CD4-positive, alpha-beta T cell treated with Interleukin-4 for 1 hour (primary cell): ENCODE data around the gene ATL3.
"Not testable (repeated sequence)": the region's sequence is repeated elsewhere in the genome, so short reads cannot be mapped to it uniquely, and the experiment has no call there.

ENCODE experiments used
- DNase-seq, 2 donors: peaks; one replicate each; pipeline ENCODE4 v3.0.0-alpha.2; 2020 to 2022

The ATL3 gene

GRCh38 chr11:63681321-63682065 lies 10.3 kb upstream of the ATL3 start, which contains the start of gene RTN3:
Gene RTN3, plus strand, starts transcription at chr11:63681500. Its CDS starts 137 bp downstream, at chr11:63681637.
- DNase-seq: peak; percentile 98 to 99

- no peak for DNase-seq
Observed at GRCh38 chr11:63680834-63681320, 9.7 kb upstream of the ATL3 start.

GRCh38 chr11:63673579-63673978 lies 2.4 kb upstream of the ATL3 start:
- DNase-seq: no peak

GRCh38 chr11:63672936-63673539 lies 1.9 kb upstream of the ATL3 start:
- DNase-seq: no peak

GRCh38 chr11:63672156-63672463 lies 934 bp upstream of the ATL3 start:
- no peak for DNase-seq

- DNase-seq: peak; percentile 23 to 38
Observed at GRCh38 chr11:63670433-63671321, 499 bp downstream of the ATL3 start.

- DNase-seq: no peak
Observed at GRCh38 chr11:63670096-63670432, 1.1 kb downstream of the ATL3 start.

GRCh38 chr11:63667995-63668795 lies 3.0 kb downstream of the ATL3 start:
- DNase-seq: no peak

- no peak for DNase-seq
Observed at GRCh38 chr11:63666874-63667273, 4.3 kb downstream of the ATL3 start.

- no peak for DNase-seq
Observed at GRCh38 chr11:63663809-63664208, 7.4 kb downstream of the ATL3 start.

- DNase-seq: no peak
Observed at GRCh38 chr11:63660972-63661371, 10.2 kb downstream of the ATL3 start.

GRCh38 chr11:63652671-63653070 lies 18.5 kb downstream of the ATL3 start:
- DNase-seq: peak in 1 of 2 donors; percentile 5

- DNase-seq: no peak
Observed at GRCh38 chr11:63643205-63643604, 28.0 kb downstream of the ATL3 start.

GRCh38 chr11:63641727-63642126 lies 29.4 kb downstream of the ATL3 start:
- DNase-seq: no peak

GRCh38 chr11:63639199-63639832 lies 31.9 kb downstream of the ATL3 start:
- peak in 1 of 2 donors; percentile 45 for DNase-seq

GRCh38 chr11:63638436-63638835 lies 32.7 kb downstream of the ATL3 start:
- not testable (repeated sequence) for DNase-seq

- DNase-seq: peak; percentile 77 to 78
Observed at GRCh38 chr11:63635762-63636465, 35.3 kb downstream of the ATL3 start.

GRCh38 chr11:63629426-63629825 lies 41.8 kb downstream of the ATL3 start:
- DNase-seq: no peak

GRCh38 chr11:63623513-63624140 lies 47.5 kb downstream of the ATL3 start:
- DNase-seq: no peak

- DNase-seq: no peak
Observed at GRCh38 chr11:63622323-63622722, 48.9 kb downstream of the ATL3 start.

- peak in 1 of 2 donors; percentile 24 for DNase-seq
Observed at GRCh38 chr11:63621071-63621470, 50.1 kb downstream of the ATL3 start.
